ENCODE data around the gene NPPA.

The NPPA gene

DNA sequence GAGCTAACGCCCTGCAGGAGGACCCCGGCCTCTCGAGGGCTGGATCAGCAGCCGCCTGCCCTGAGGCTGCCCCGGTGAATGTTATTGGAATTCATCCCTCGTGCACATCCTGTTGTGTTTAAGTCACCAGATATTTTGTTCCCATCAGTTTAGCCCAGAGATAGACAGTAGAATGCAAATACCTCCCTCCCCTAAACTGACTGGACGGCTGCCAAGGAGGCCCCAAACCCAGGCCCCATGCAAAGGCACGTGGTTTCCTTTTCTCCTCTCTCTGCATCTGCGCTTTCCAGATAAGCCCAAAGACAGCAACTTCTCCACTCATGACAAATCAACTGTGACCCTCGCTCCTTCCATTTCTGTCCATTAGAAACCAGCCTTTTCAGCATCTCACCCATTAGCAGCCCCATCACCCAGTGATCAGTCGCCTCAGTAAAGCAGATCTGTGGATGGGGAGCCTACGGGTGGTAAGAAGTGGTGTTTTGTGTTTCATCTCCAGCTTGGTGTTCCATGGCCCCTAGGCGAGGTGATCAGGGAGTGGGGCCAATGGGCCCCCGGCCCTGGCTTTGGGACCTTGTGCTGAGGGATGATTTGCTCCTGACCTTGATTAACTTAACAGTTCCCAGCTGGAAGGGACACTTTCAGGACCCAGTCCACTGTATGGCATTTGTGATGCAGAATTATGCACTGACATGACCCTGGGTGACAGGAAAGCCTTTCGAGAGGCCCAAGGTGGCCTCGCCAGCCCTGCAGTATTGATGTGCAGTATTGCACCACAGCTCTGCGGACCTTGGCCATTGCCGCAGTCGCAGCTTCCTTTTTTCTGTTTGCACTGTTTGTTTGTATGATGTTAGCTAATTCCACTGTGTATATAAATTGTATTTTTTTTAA lies 5.2 kb downstream of the NPPA start:
- DNase-seq (ENCODE audit: low spot score): peak; percentile 98

- peak; percentile 98 for DNase-seq (ENCODE audit: low spot score)
Measured at GRCh38 chr1:11841245-11842153, 6.1 kb downstream of the NPPA start.

GRCh38 chr1:11839727-11840705 lies 7.6 kb downstream of the NPPA start:
- peak; percentile 21 for DNase-seq (ENCODE audit: low spot score)

DNA sequence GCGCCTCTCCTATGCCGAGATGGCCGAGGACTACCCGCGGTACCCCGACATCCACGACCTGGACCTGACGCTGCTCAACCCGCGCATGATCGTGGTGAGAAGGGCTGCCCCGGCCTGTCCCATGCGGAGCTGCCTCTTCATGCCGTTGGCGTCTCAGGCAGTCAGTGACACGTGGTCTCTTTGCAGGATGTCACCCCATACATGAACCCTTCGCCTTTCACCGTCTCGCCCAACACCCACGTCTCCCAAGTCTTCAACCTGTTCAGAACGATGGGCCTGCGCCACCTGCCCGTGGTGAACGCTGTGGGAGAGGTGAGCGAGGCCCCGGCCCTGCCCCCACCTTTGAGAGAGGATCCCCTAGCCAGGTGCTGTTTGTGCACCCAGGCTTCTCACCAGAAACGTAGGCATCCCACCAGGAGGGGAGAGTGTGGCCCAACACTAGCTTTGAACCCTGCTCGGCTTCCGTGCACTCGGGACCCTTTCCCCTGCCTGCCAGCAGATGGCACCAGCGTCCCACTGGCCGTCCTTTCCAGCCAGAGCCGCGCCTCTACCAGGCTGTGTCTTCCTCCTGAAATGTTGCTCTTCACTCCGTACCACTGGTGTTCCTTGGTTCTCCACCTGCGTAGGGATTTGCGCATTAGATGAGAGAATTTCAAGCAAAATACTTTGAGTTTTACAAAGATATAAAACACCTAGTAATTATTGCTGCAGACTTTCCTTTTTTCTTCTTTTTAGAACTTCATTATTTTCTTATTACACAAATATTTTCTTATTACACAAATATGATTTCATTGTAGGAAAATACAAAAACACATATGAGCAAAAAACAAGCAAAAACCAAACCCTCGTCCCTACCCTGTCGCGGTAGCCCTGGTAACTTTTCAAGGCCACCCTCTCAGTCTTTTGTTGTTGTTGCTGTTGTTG lies 9.0 kb downstream of the NPPA start:
- DNase-seq (ENCODE audit: low spot score): peak; percentile 85

DNA sequence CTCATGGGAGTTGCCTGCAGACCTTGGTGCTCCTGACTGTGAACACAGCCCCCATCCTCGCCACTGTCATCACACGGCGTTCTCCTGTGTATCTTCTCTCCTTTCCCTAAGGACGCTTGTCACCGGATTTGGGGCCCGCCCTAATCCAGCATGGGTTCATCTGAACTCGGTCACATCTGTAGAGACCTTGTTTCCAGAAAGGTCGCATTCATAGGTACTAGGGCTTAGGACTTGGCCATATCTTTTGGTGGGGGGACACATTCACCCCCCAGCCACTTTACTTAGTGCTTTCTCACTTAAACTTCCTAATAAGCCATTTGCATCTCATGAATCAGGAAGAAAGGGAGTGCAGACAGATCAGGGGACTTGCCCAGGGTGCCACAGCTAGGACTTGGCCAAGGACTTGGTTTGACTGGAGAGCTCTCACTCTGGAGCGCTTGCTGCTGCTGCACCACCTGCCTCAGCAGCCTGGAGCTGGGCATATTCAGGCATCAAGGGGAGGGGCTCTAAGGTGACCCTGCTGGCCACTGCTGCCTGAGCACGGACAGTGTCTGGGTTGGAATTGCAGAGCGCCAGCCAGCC lies 9.7 kb downstream of the NPPA start:
- DNase-seq (ENCODE audit: low spot score): no peak

GRCh38 chr1:11836955-11837766 lies 10.4 kb downstream of the NPPA start:
- no peak for DNase-seq (ENCODE audit: low spot score)

GRCh38 chr1:11835441-11836225 lies 11.9 kb downstream of the NPPA start:
- no peak for DNase-seq (ENCODE audit: low spot score)

DNA sequence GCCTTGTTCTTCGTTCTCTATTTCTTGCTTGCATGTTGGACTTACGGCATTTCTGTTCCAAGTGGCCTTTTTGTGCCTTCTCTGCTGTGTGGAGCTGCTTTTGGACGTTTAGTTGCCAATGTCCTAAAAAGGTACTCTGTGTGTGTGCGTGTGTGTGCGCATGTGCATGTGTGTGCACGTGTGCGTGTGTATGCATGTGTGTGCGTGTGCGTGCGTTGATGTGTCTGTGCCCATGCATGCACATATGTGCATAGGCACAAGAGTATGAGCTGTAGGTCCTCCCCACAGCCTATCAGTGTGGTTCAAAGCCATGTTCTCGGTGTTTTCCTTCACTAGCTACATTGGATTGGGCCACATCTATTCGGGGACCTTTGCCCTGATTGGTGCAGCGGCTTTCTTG lies 13.7 kb downstream of the NPPA start:
- DNase-seq (ENCODE audit: low spot score): no peak

- DNase-seq (ENCODE audit: low spot score): no peak
Measured at GRCh38 chr1:11833497-11833896, 14.1 kb downstream of the NPPA start.

- DNase-seq (ENCODE audit: low spot score): no peak
Measured at GRCh38 chr1:11831945-11832725, 15.4 kb downstream of the NPPA start.

GRCh38 chr1:11828511-11828910 lies 19.1 kb downstream of the NPPA start:
- DNase-seq (ENCODE audit: low spot score): no peak

- no peak for DNase-seq (ENCODE audit: low spot score)
Measured at GRCh38 chr1:11826946-11827345, 20.6 kb downstream of the NPPA start.

GRCh38 chr1:11825131-11825530 lies 22.5 kb downstream of the NPPA start:
- no peak for DNase-seq (ENCODE audit: low spot score)

DNA sequence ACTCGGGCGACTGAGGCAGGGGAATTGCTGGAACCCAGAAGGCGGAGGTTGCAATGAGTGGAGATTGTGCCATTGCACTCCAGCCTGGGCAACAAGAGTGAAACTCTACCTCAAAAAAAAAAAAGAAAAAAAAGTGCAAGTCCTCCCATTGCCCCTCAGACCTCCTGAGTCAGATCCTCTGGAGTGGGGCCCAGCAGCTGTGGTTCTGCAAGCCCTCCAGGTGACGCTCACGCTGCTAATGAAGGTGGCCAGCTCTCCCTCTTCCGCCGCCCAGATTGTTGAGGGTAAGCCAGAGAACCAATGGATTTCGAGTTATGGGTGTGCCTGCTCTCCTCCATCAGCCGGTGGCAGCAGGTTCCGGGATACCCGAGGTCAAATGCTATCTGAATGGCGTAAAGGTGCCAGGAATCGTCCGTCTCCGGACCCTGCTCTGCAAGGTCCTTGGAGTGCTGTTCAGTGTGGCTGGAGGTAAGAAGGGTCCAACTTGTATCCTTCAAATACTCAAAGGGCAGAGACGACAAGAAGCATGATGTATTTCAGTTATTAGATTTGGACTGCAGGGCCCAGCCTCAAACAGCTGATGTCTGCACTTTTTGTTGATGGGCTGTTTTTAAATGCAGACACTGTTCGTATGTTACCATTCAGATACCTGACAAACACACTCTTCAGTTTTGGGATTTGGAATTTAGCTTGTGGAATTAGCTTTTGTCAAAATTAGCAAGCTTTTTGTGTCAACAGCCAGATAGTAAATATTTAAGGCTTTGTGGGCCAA lies 24.0 kb downstream of the NPPA start:
- DNase-seq (ENCODE audit: low spot score): no peak

DNA sequence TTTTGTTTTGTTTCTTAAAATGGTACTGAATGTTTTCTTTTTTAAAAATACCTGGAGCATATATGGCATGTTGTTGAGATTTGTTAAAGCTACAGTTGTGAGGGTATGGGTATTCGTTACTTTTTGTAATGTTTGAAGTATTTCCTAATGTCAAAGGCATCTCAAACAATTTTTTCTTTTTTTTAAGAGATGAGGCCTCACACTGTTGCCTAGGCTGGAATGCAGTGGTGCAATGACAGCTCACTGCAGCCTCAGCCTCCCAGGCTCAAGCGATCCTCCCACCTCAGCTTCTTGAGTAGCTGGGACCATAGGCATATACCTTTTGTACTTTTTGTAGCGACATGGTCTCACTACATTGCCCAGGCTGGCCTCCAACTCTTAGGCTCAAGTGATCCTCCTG lies 25.5 kb downstream of the NPPA start:
- DNase-seq (ENCODE audit: low spot score): no peak

- DNase-seq (ENCODE audit: low spot score): no peak
Measured at GRCh38 chr1:11817192-11817591, 30.4 kb downstream of the NPPA start.

DNA sequence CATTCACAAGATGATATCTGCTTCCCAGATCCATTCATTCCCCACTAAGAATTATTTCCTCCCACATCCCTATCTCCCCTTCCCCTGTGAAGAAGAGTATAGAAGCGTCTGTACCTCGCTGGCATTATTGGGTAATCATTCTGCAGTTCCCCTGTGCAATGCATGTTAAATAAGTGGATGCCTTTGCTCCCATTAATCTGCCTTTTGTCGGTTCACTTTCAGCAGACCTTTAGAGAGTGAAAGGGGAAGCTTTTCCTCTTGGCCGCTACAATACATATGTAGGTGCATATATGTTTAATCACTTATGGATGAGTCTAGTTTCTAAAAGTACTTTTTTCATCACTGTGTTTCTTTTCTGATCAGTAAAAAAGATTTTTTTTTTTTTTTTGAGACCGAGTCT lies 34.6 kb downstream of the NPPA start:
- no peak for DNase-seq (ENCODE audit: low spot score)

All from hematopoietic multipotent progenitor cell treated with erythropoietin and hydrocortisone succinate and interleukin-3 and kit ligand, for 15 days (in vitro differentiated cells).